LHCN-M2 (cell line): ENCODE data around the gene CALCB. TPM values are rescaled to one million over a fixed set of nuclear protein-coding genes. Genes with fewer than 3 reads are reported as not detected.
"Not testable (repeated sequence)": the region's sequence is repeated elsewhere in the genome, so short reads cannot be mapped to it uniquely, and the experiment has no call there.

Experiments used
- DNase-seq: peaks from one replicate; pipeline ENCODE4 v3.0.0-alpha.2; 2012; ENCODE audit warnings: low read depth
- polyA plus RNA-seq: library from polyadenylated mRNA; unstranded; fragments of >200 nt; gene quantifications from one replicate; pipeline ENCODE4 v1.2.1, GENCODE V29; 2012; ENCODE audit warnings: missing spikeins
- total RNA-seq: library from RNA; depleted of rRNA; stranded (reverse); fragments of >200 nt; gene quantifications from 2 replicates; pipeline ENCODE4 v1.2.3, GENCODE V29; 2014; rRNA removed

Gene CALCB
- total RNA-seq, result not detected in 2 replicates
- not detected for polyA plus RNA-seq

GRCh38 chr11:15073361-15074205 is at the start of gene CALCB:
TSS of gene CALCB (plus strand) at chr11:15073593. CDS start at chr11:15074719, 1,126 bp downstream.
- DNase-seq, result no peak

- no peak for DNase-seq
These were observed 46.4 kb upstream of the CALCB start for GRCh38 chr11:15027011-15027410.

GRCh38 chr11:15027956-15028355 is 45.4 kb upstream of the CALCB start:
- no peak for DNase-seq

GRCh38 chr11:15028379-15028778 is 45.0 kb upstream of the CALCB start:
- no peak for DNase-seq

GRCh38 chr11:15031945-15032344 is 41.4 kb upstream of the CALCB start:
- not testable (repeated sequence) for DNase-seq

GRCh38 chr11:15034687-15035267 is 38.6 kb upstream of the CALCB start:
- DNase-seq, result no peak

- no peak for DNase-seq
These were observed 38.1 kb upstream of the CALCB start for GRCh38 chr11:15035283-15035682.

- DNase-seq, result peak; percentile 26
These were observed 34.4 kb upstream of the CALCB start for GRCh38 chr11:15038963-15039362.

- no peak for DNase-seq
These were observed 28.2 kb upstream of the CALCB start for GRCh38 chr11:15045209-15045608.

- no peak for DNase-seq
These were observed 27.5 kb upstream of the CALCB start for GRCh38 chr11:15045891-15046290.

GRCh38 chr11:15046673-15047072 is 26.7 kb upstream of the CALCB start:
- DNase-seq, result not testable (repeated sequence)

GRCh38 chr11:15048616-15049015 is 24.8 kb upstream of the CALCB start:
- DNase-seq, result no peak

- DNase-seq, result peak; percentile 14
These were observed 20.2 kb upstream of the CALCB start for GRCh38 chr11:15053191-15053685.

- DNase-seq, result no peak
These were observed 17.6 kb upstream of the CALCB start for GRCh38 chr11:15055620-15056356.

GRCh38 chr11:15057329-15057728 is 16.1 kb upstream of the CALCB start:
- DNase-seq, result no peak

- DNase-seq, result no peak
These were observed 14.1 kb upstream of the CALCB start for GRCh38 chr11:15059132-15059915.

GRCh38 chr11:15062599-15062998 is 10.8 kb upstream of the CALCB start:
- DNase-seq, result no peak

- DNase-seq, result not testable (repeated sequence)
These were observed 3.6 kb upstream of the CALCB start for GRCh38 chr11:15069751-15070150.

- no peak for DNase-seq
These were observed 1.7 kb upstream of the CALCB start for GRCh38 chr11:15071556-15072255.

- DNase-seq, result no peak
These were observed 746 bp upstream of the CALCB start for GRCh38 chr11:15072551-15073143.
